Muscle layer of colon (tissue), 2 donors: ENCODE measurements around the gene METAP1.
A peak's percentile ranks its signal among the peaks of the same experiment; 100 is the strongest.

ENCODE experiments used
- H3K27ac ChIP-seq: one replicate; pipeline ENCODE4 v1.7.0; 2013; ENCODE audit warnings: low read depth, mild to moderate bottlenecking, low read length, moderate library complexity
- H3K27me3 ChIP-seq, 2 donors: one replicate each; pipeline ENCODE4 v1.7.0; 2013; ENCODE audit warnings: low read length in 2 of 2, mild to moderate bottlenecking in 2 of 2; ENCODE audit not compliant: insufficient read depth in 2 of 2, control insufficient read depth in 1 of 2
- H3K36me3 ChIP-seq: one replicate; pipeline ENCODE4 v1.7.0; 2013; ENCODE audit warnings: mild to moderate bottlenecking, low read length; ENCODE audit not compliant: insufficient read depth
- H3K4me1 ChIP-seq: one replicate; pipeline ENCODE4 v1.7.0; 2013; ENCODE audit warnings: mild to moderate bottlenecking, low read length; ENCODE audit not compliant: insufficient read depth
- H3K4me3 ChIP-seq, 2 donors: one replicate each; pipeline ENCODE4 v1.7.0; 2013; ENCODE audit warnings: low read length in 2 of 2, low read depth in 1 of 2, mild to moderate bottlenecking in 1 of 2, moderate library complexity in 1 of 2
- H3K9ac ChIP-seq: one replicate; pipeline ENCODE4 v1.7.0; 2013; ENCODE audit warnings: low read length
- H3K9me3 ChIP-seq: one replicate; pipeline ENCODE4 v1.7.0; 2013; ENCODE audit warnings: mild to moderate bottlenecking, low read length
- donor health status: abdominal sarcoma.
- donor health status: Adenocarcinoma of cecum.

Gene METAP1

GRCh38 chr4:98995183-98996055, at the start of gene METAP1:
METAP1 (plus strand) TSS chr4:98995721; CDS start chr4:98995754, 33 bp downstream.
- no peaks in the 10 kb centered on the region for H3K36me3 ChIP-seq
- no peaks in the 10 kb centered on the region for H3K9me3 ChIP-seq
- H3K27me3 ChIP-seq = no peaks in the 10 kb centered on the region
- H3K4me1 ChIP-seq = peaks cover 14% of the 10 kb centered on the region
- H3K4me3 ChIP-seq = peak within 1 kb of the TSS; percentile 78 to 80
- H3K27ac ChIP-seq = peak within 1 kb of the TSS; percentile 97
- peak within 1 kb of the TSS; percentile 92 for H3K9ac ChIP-seq

GRCh38 chr4:98946359-98946758, 49.2 kb upstream of the METAP1 start:
- H3K27me3 ChIP-seq = no peaks in the 10 kb centered on the region
- no peak overlapping the region for H3K4me3 ChIP-seq
- no peaks in the 10 kb centered on the region for H3K36me3 ChIP-seq
- no peaks in the 10 kb centered on the region for H3K9me3 ChIP-seq
- no peaks in the 10 kb centered on the region for H3K4me1 ChIP-seq
- H3K9ac ChIP-seq = no peak overlapping the region
- H3K27ac ChIP-seq = no peak overlapping the region

- Histone ChIP-seq H3K9ac (no peak overlapping the region), H3K27ac (no peak overlapping the region), H3K9me3 (no peaks in the 10 kb centered on the region), H3K4me1 (no peaks in the 10 kb centered on the region), H3K4me3 (no peak overlapping the region), H3K36me3 (no peaks in the 10 kb centered on the region), H3K27me3 (no peaks in the 10 kb centered on the region)
These were observed 44.6 kb upstream of the METAP1 start for GRCh38 chr4:98950925-98951324.

GRCh38 chr4:98951710-98952109, 43.8 kb upstream of the METAP1 start:
- H3K36me3 ChIP-seq = no peaks in the 10 kb centered on the region
- H3K27ac ChIP-seq = no peak overlapping the region
- no peaks in the 10 kb centered on the region for H3K9me3 ChIP-seq

DNA sequence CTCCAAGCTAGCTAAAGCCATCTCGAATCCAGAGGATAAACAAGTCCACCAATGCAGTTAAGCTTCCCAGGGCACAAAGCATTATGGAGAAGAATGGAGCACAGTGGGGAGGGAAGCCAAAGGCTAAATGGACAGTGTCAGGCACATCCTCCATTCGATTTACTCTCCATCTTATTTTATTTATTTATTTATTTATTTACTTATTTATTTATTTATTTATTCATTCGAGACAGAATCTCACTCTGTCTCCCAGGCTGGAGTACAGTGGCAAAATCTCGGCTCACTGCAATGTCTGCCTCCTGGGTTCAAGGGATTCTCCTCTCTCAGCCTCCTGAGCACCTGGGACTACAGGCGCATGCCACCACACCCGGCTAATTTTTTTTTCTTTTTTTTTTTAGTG, 40.3 kb upstream of the METAP1 start:
- Histone ChIP-seq H3K27me3 (no peaks in the 10 kb centered on the region), H3K4me3 (no peak overlapping the region), H3K4me1 (no peaks in the 10 kb centered on the region), H3K27ac (no peak overlapping the region), H3K36me3 (no peaks in the 10 kb centered on the region), H3K9ac (no peak overlapping the region), H3K9me3 (no peaks in the 10 kb centered on the region)

More at GRCh38 chr4:98951710-98952109, 43.8 kb upstream of the METAP1 start:
- H3K4me1 ChIP-seq = no peaks in the 10 kb centered on the region
- H3K9ac ChIP-seq = no peak overlapping the region
- no peak overlapping the region for H3K4me3 ChIP-seq
- no peaks in the 10 kb centered on the region for H3K27me3 ChIP-seq

GRCh38 chr4:98958065-98958464, 37.5 kb upstream of the METAP1 start:
- H3K9ac ChIP-seq = no peak overlapping the region
- H3K4me1 ChIP-seq = no peaks in the 10 kb centered on the region
- no peaks in the 10 kb centered on the region for H3K27me3 ChIP-seq
- H3K27ac ChIP-seq = no peak overlapping the region
- no peaks in the 10 kb centered on the region for H3K9me3 ChIP-seq
- no peaks in the 10 kb centered on the region for H3K36me3 ChIP-seq
- H3K4me3 ChIP-seq = no peak overlapping the region

DNA sequence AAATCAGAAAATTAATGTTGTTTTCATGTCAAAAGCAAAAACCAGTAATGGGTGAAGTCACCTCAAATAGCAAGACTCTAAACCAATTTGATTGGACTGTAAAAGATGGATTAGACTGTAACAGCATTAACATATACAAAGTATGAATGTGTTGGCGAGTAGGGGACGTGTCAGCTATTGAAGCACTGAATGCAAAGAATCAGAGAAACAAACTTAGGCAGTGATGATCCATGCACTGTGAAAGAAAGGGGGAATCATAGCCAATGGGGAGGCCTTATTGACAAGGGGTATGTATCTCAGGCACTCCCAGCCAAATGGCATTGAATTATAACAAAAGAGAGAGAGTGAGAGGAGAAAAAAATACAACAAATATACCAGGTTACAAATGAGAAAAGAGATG, 36.1 kb upstream of the METAP1 start:
- H3K4me1 ChIP-seq = no peaks in the 10 kb centered on the region
- H3K9me3 ChIP-seq = no peaks in the 10 kb centered on the region
- H3K9ac ChIP-seq = no peak overlapping the region
- no peaks in the 10 kb centered on the region for H3K36me3 ChIP-seq
- no peak overlapping the region for H3K4me3 ChIP-seq
- H3K27me3 ChIP-seq = no peaks in the 10 kb centered on the region
- H3K27ac ChIP-seq = no peak overlapping the region

GRCh38 chr4:98961770-98962169, 33.8 kb upstream of the METAP1 start:
- Histone ChIP-seq H3K4me1 (no peaks in the 10 kb centered on the region), H3K27me3 (no peaks in the 10 kb centered on the region), H3K9ac (no peak overlapping the region), H3K36me3 (no peaks in the 10 kb centered on the region), H3K4me3 (no peak overlapping the region), H3K27ac (no peak overlapping the region), H3K9me3 (no peaks in the 10 kb centered on the region)

DNA sequence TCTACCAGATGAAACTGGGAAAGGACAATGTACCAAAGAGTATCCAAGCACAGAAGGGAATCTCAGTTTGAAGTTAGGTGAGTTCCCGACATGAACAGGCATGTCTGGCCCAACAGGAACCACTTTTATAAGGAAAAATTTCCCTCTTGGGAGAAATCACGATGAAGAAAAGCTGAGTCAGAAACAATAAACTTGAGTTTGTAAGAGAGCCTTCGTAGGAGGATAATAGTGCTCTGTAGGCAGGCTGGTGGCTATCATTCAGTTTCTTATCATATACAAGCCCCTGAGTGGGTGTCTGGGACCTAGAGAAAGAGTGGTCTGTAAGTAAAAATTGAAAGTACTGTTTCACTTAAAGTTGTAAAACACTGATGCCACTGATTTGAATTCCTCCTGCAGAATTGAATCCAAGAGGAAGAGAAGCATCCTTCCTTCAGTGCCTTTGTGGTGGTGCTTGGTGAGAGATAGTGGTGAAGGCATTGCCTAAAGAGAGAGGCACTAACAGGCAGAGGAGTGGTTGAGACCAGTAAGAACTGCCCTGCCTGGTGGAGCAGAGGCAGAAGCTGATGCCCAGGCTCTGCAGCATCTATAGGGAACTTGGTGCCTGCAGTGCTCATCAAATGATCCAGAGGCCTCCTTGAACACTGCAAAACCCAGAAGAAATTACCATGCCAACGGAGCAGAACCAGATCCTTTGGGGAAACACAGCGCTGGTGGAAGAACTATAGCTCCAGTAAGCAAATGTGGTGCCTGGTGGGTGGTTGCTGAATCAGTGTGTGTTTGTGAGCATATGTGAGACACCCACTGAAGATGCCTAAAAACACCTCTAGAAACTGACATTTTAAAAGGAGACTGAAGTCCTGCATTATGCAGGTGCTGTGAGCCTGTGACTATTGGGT, 31.7 kb upstream of the METAP1 start:
- Histone ChIP-seq H3K4me1 (no peaks in the 10 kb centered on the region), H3K4me3 (no peak overlapping the region), H3K36me3 (no peaks in the 10 kb centered on the region), H3K27ac (no peak overlapping the region), H3K9ac (no peak overlapping the region), H3K9me3 (no peaks in the 10 kb centered on the region), H3K27me3 (no peaks in the 10 kb centered on the region)

DNA sequence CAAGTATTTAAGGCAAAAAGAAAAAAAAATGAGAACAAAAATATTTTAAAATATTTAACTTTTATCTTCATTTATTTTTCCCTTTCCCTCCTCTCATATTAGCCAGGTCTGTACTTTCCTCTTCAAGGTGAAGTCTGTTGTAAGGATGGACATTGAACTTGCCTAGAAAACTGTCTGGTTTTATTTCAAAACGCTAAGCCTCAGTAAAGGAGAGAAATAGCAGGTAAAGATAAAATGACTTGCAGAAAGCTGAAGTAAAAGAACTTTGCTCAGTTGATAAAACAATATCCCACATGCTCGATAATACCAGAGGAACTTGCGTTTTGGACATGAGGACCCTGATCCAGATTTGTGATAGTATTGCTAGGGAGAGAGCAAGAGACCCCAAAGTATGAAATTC, 28.6 kb upstream of the METAP1 start:
- no peaks in the 10 kb centered on the region for H3K36me3 ChIP-seq
- no peak overlapping the region for H3K9ac ChIP-seq
- H3K27ac ChIP-seq = no peak overlapping the region
- H3K4me3 ChIP-seq = no peak overlapping the region
- no peaks in the 10 kb centered on the region for H3K9me3 ChIP-seq
- no peaks in the 10 kb centered on the region for H3K4me1 ChIP-seq
- H3K27me3 ChIP-seq = no peaks in the 10 kb centered on the region

- Histone ChIP-seq H3K4me3 (no peak overlapping the region), H3K9me3 (no peaks in the 10 kb centered on the region), H3K36me3 (no peaks in the 10 kb centered on the region), H3K9ac (no peak overlapping the region), H3K27me3 (no peaks in the 10 kb centered on the region), H3K27ac (no peak overlapping the region), H3K4me1 (no peaks in the 10 kb centered on the region)
These were observed 27.7 kb upstream of the METAP1 start for GRCh38 chr4:98967786-98968329.
